ENCODE results near the gene KNCN. TPM values are rescaled to one million over a fixed set of nuclear protein-coding genes. Genes with fewer than 3 reads are reported as not detected.

Gene KNCN
- total and polyA plus RNA-seq, 2 experiments from 2014 or later: not detected

DNA sequence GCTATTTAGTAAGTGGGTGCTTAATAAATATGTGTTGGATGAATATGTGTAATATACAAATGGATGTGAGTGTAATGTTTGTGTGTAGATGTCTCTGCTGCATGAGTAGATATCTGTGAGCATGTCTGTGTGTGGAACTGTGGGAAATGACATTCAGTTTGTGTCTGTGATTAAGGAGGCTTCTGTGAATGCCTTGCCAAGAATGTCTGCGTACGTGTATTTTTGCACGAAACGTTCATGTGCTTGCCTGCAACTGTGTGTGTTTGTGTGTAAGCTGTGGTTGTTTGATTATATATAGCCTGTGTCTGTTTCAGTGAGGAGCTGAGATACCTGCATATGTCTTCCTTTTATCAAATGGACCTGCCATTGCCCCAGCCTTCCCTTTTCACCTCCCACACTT is 48.0 kb downstream of the KNCN start:
- H3K9me3 Mint-ChIP-seq: no peaks in the 10 kb centered on the region
- H2AFZ ChIP-seq: no peak overlapping the region
- no peak overlapping the region for H3K4me3 Mint-ChIP-seq
- no peak overlapping the region for H3K27ac Mint-ChIP-seq
- no peaks in the 10 kb centered on the region for H3K36me3 Mint-ChIP-seq (ENCODE audit: low read depth)
- H3K27me3 Mint-ChIP-seq (ENCODE audit: insufficient read depth, low read depth, poor library complexity): peaks cover 8% of the 10 kb centered on the region
- no peaks in the 10 kb centered on the region; the same call in 1 of the 2 replicates for H4K20me1 ChIP-seq (replicated peaks; ENCODE audit: insufficient read depth)
- no peaks in the 10 kb centered on the region for H3K9me2 ChIP-seq (ENCODE audit: insufficient read depth)
- ATAC-seq (no peak), DNase-seq (ENCODE audit: low spot score) (no peak)
- no peak overlapping the region for H3K4me3 ChIP-seq
- peaks cover 17% of the 10 kb centered on the region for H3K4me1 ChIP-seq (ENCODE audit: insufficient read depth)
- H3K27me3 ChIP-seq (ENCODE audit: insufficient read depth): peaks cover 48% of the 10 kb centered on the region
- no peak for TF ChIP-seq NANOG (IDR thresholded peaks at IDR 0.05; ENCODE audit: borderline replicate concordance)
- TF ChIP-seq, protein P1, sequence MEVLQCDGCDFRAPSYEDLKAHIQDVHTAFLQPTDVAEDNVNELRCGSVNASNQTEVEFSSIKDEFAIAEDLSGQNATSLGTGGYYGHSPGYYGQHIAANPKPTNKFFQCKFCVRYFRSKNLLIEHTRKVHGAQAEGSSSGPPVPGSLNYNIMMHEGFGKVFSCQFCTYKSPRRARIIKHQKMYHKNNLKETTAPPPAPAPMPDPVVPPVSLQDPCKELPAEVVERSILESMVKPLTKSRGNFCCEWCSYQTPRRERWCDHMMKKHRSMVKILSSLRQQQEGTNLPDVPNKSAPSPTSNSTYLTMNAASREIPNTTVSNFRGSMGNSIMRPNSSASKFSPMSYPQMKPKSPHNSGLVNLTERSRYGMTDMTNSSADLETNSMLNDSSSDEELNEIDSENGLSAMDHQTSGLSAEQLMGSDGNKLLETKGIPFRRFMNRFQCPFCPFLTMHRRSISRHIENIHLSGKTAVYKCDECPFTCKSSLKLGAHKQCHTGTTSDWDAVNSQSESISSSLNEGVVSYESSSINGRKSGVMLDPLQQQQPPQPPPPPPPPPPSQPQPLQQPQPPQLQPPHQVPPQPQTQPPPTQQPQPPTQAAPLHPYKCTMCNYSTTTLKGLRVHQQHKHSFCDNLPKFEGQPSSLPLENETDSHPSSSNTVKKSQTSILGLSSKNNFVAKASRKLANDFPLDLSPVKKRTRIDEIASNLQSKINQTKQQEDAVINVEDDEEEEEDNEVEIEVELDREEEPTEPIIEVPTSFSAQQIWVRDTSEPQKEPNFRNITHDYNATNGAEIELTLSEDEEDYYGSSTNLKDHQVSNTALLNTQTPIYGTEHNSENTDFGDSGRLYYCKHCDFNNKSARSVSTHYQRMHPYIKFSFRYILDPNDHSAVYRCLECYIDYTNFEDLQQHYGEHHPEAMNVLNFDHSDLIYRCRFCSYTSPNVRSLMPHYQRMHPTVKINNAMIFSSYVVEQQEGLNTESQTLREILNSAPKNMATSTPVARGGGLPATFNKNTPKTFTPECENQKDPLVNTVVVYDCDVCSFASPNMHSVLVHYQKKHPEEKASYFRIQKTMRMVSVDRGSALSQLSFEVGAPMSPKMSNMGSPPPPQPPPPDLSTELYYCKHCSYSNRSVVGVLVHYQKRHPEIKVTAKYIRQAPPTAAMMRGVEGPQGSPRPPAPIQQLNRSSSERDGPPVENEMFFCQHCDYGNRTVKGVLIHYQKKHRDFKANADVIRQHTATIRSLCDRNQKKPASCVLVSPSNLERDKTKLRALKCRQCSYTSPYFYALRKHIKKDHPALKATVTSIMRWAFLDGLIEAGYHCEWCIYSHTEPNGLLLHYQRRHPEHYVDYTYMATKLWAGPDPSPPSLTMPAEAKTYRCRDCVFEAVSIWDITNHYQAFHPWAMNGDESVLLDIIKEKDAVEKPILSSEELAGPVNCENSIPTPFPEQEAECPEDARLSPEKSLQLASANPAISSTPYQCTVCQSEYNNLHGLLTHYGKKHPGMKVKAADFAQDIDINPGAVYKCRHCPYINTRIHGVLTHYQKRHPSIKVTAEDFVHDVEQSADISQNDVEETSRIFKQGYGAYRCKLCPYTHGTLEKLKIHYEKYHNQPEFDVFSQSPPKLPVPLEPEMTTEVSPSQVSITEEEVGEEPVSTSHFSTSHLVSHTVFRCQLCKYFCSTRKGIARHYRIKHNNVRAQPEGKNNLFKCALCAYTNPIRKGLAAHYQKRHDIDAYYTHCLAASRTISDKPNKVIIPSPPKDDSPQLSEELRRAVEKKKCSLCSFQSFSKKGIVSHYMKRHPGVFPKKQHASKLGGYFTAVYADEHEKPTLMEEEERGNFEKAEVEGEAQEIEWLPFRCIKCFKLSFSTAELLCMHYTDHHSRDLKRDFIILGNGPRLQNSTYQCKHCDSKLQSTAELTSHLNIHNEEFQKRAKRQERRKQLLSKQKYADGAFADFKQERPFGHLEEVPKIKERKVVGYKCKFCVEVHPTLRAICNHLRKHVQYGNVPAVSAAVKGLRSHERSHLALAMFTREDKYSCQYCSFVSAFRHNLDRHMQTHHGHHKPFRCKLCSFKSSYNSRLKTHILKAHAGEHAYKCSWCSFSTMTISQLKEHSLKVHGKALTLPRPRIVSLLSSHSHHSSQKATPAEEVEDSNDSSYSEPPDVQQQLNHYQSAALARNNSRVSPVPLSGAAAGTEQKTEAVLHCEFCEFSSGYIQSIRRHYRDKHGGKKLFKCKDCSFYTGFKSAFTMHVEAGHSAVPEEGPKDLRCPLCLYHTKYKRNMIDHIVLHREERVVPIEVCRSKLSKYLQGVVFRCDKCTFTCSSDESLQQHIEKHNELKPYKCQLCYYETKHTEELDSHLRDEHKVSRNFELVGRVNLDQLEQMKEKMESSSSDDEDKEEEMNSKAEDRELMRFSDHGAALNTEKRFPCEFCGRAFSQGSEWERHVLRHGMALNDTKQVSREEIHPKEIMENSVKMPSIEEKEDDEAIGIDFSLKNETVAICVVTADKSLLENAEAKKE (CRISPR knock-in tag; IDR thresholded peaks at IDR 0.05): no peak
- TF ChIP-seq, protein P2, sequence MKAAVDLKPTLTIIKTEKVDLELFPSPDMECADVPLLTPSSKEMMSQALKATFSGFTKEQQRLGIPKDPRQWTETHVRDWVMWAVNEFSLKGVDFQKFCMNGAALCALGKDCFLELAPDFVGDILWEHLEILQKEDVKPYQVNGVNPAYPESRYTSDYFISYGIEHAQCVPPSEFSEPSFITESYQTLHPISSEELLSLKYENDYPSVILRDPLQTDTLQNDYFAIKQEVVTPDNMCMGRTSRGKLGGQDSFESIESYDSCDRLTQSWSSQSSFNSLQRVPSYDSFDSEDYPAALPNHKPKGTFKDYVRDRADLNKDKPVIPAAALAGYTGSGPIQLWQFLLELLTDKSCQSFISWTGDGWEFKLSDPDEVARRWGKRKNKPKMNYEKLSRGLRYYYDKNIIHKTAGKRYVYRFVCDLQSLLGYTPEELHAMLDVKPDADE (IDR thresholded peaks at IDR 0.05): no peak
- TF ChIP-seq ZNF331 (CRISPR knock-in tag; IDR thresholded peaks at IDR 0.05; ENCODE audit: low read depth): no peak
- TF ChIP-seq ZNF114 (CRISPR knock-in tag; IDR thresholded peaks at IDR 0.05): no peak
- TF ChIP-seq EZH2phosphoT487 (IDR thresholded peaks at IDR 0.05; ENCODE audit: unreplicated experiment): no peak
- no peak for TF ChIP-seq STAT1 (IDR thresholded peaks at IDR 0.05; ENCODE audit: unreplicated experiment)
- TF ChIP-seq CREB1 (CRISPR knock-in tag; IDR thresholded peaks at IDR 0.05; ENCODE audit: low read depth): no peak
- TF ChIP-seq JUNB (IDR thresholded peaks at IDR 0.05; ENCODE audit: unreplicated experiment): no peak
- H3K4me1 Mint-ChIP-seq: peaks cover 22% of the 10 kb centered on the region
- no peak overlapping the region for H3K27ac ChIP-seq (ENCODE audit: low read depth)
- no peaks in the 10 kb centered on the region for H3F3A ChIP-seq (replicated peaks; ENCODE audit: low read depth)
- no peaks in the 10 kb centered on the region for H3K79me2 ChIP-seq (replicated peaks; ENCODE audit: insufficient read depth)
- H3K36me3 ChIP-seq (ENCODE audit: insufficient read depth): no peaks in the 10 kb centered on the region
- no peak overlapping the region for H3K4me2 ChIP-seq
